T-cell (primary cell): Measurements from ENCODE around the gene TNKS1BP1. TPM values are rescaled to one million over a fixed set of nuclear protein-coding genes. Genes with fewer than 3 reads are reported as not detected.
"Not testable (repeated sequence)": the region's sequence is repeated elsewhere in the genome, so short reads cannot be mapped to it uniquely, and the experiment has no call there.

Source experiments
- ATAC-seq, 4 experiments: fragments of 200-7000 bp in 3 of 4; fragments of 150-1000 bp in 1 of 4; cut with Tn5 transposase; replicated peaks in 1 of 4; 1 replicate in 3 of 4; 2 replicates in 1 of 4; pipeline ENCODE4 v1.10.0; 2021; ENCODE audit warnings: moderate library complexity in 3 of 4, mild to moderate bottlenecking in 2 of 4, moderate number of reproducible peaks in 1 of 4
- CTCF ChIA-PET, 2 donors: fragments of 300-600 bp; sonication (Branson Sonifier 250); formaldehyde crosslinking; loops; one replicate each; lab custom pipeline; 2022; ENCODE audit warnings: antibody characterized with exemption in 2 of 2; lab: Charles Lee
- POLR2A ChIA-PET, 2 donors: fragments of 300-600 bp; sonication (Branson Sonifier 250); formaldehyde crosslinking; loops; one replicate each; lab custom pipeline; 2022; ENCODE audit warnings: antibody characterized with exemption in 2 of 2; lab: Charles Lee
- DNase-seq, 35 experiments: peaks; one replicate each; pipeline versions ENCODE4 v3.0.0 to v3.0.0-alpha.2; 2013 to 2023
- H3K27ac ChIP-seq: one replicate; pipeline ENCODE4 v1.5.1; 2013; ENCODE audit warnings: low read length
- H3K27me3 ChIP-seq, 2 experiments: replicated peaks in 1 of 2; 1 replicate in 1 of 2; 2 replicates in 1 of 2; pipeline versions ENCODE4 v1.6.1 to v1.7.0; 2013; ENCODE audit warnings: low read length in 1 of 2, mixed read lengths in 1 of 2; ENCODE audit not compliant: control insufficient read depth in 2 of 2, insufficient read depth in 2 of 2; ENCODE audit errors: extremely low read depth in 1 of 2
- H3K36me3 ChIP-seq, 2 donors: 1 replicate in 1 of 2; 2 replicates in 1 of 2; pipeline versions ENCODE4 v1.6.1 to v1.7.0; 2013; ENCODE audit warnings: low read length in 1 of 2; ENCODE audit not compliant: control insufficient read depth in 2 of 2, insufficient read depth in 1 of 2; ENCODE audit errors: extremely low read depth in 1 of 2
- H3K4me1 ChIP-seq, 2 experiments: 1 replicate in 1 of 2; 2 replicates in 1 of 2; pipeline versions ENCODE4 v1.6.1 to v1.7.0; 2013; ENCODE audit warnings: low read length in 2 of 2, mixed read lengths in 1 of 2; ENCODE audit not compliant: insufficient read depth in 2 of 2, control insufficient read depth in 1 of 2; ENCODE audit errors: extremely low read depth in 1 of 2
- H3K4me3 ChIP-seq, 2 donors: 1 replicate in 1 of 2; 2 replicates in 1 of 2; pipeline versions ENCODE4 v1.5.1 to v1.7.0; 2013; ENCODE audit warnings: mild to moderate bottlenecking in 2 of 2, low read length in 1 of 2, moderate library complexity in 1 of 2; ENCODE audit not compliant: control insufficient read depth in 1 of 2; ENCODE audit errors: extremely low read depth in 1 of 2
- H3K9me3 ChIP-seq: 2 replicates; pipeline ENCODE4 v1.7.0; 2013
- H3K27ac Mint-ChIP-seq, 2 donors: one replicate each; pipeline ENCODE4 v1.8.0; 2020 to 2021; ENCODE audit warnings: mild to moderate bottlenecking in 2 of 2, mixed read lengths in 2 of 2
- H3K27me3 Mint-ChIP-seq, 2 donors: one replicate each; pipeline ENCODE4 v1.8.0; 2021 to 2022; ENCODE audit warnings: mixed read lengths in 2 of 2
- H3K36me3 Mint-ChIP-seq: one replicate; pipeline ENCODE4 v1.8.0; 2021; ENCODE audit warnings: mixed read lengths
- H3K4me1 Mint-ChIP-seq, 3 donors: one replicate each; pipeline ENCODE4 v1.8.0; 2020 to 2022; ENCODE audit warnings: mixed read lengths in 3 of 3, mild to moderate bottlenecking in 1 of 3
- H3K4me3 Mint-ChIP-seq, 3 donors: one replicate each; pipeline ENCODE4 v1.8.0; 2020 to 2022; ENCODE audit warnings: mild to moderate bottlenecking in 3 of 3, mixed read lengths in 3 of 3, moderate library complexity in 3 of 3
- H3K9me3 Mint-ChIP-seq, 3 donors: one replicate each; pipeline ENCODE4 v1.8.0; 2020 to 2022; ENCODE audit warnings: mixed read lengths in 3 of 3
- WGBS: methylation state at CpG from one replicate; pipeline ENCODE4 v1.1.5; 2013; ENCODE audit warnings: missing lambda C conversion rate; ENCODE audit not compliant: insufficient coverage; 5-methylcytosine and 5-hydroxymethylcytosine counted together
- total RNA-seq, 35 experiments: library from RNA in 6 of 35; stranded (reverse) in 6 of 35; fragments of 120-200 nt in 1 of 35; gene quantifications; one replicate each; pipeline versions ENCODE4 v1.2.1 to v1.2.4 and lab custom pipeline; 2013 to 2026

Gene TNKS1BP1
- total RNA-seq, 5 donors from 2014 or later (not counting 1 experiment from before 2014, with no cell fraction given), result 13.9 to 22.9 (median 18.9) TPM

- H3K36me3 ChIP-seq, result no peaks in the 10 kb centered on the region
- peaks cover 0 to 18% of the 10 kb centered on the region in 2 experiments for H3K27me3 ChIP-seq
- no peaks in the 10 kb centered on the region for H3K9me3 ChIP-seq
- Mint-ChIP-seq H3K27ac (no peak overlapping the region), H3K36me3 (no peaks in the 10 kb centered on the region), H3K4me3 (no peak overlapping the region), H3K9me3 (no peaks in the 10 kb centered on the region), H3K27me3 (peaks cover 1 to 5% of the 10 kb centered on the region in 2 donors), H3K4me1 (no peaks in the 10 kb centered on the region)
- 63% methylated on average over 7 of the region's 19 CpGs for WGBS
- ATAC-seq (no peak), DNase-seq (no peak)
- ChIA-PET POLR2A (no interaction called here), CTCF (no interaction called here)
- no peak overlapping the region for H3K27ac ChIP-seq
- no peaks in the 10 kb centered on the region for H3K4me1 ChIP-seq
- no peak overlapping the region for H3K4me3 ChIP-seq
Observed at GRCh38 chr11:57368106-57368844, 43.5 kb upstream of the TNKS1BP1 start.

- Mint-ChIP-seq H3K27me3 (peaks cover 4 to 15% of the 10 kb centered on the region in 2 donors), H3K4me3 (no peak overlapping the region), H3K4me1 (no peaks in the 10 kb centered on the region), H3K36me3 (no peaks in the 10 kb centered on the region), H3K9me3 (peaks cover 0 to 2% (median 0%) of the 10 kb centered on the region in 3 donors), H3K27ac (no peak overlapping the region)
- ATAC-seq (no peak), DNase-seq (no peak)
- no peaks in the 10 kb centered on the region for H3K9me3 ChIP-seq
- H3K4me3 ChIP-seq, result no peak overlapping the region
- peaks cover 0 to 19% of the 10 kb centered on the region in 2 experiments for H3K27me3 ChIP-seq
- CTCF ChIA-PET, result interaction anchor here in 1 of 2 donors (0.7 kb wide), 1 partner anchor 12 kb away, joined by 3 read pairs; no protein-coding TSS in a partner anchor
- 76% methylated on average over 5 of the region's 9 CpGs for WGBS
- no peaks in the 10 kb centered on the region for H3K4me1 ChIP-seq
- no peaks in the 10 kb centered on the region for H3K36me3 ChIP-seq
- POLR2A ChIA-PET, result no interaction called here
- H3K27ac ChIP-seq, result no peak overlapping the region
Observed at GRCh38 chr11:57364851-57365660, 40.3 kb upstream of the TNKS1BP1 start.

- H3K27me3 Mint-ChIP-seq, result peaks cover 4 to 15% of the 10 kb centered on the region in 2 donors
- Histone ChIP-seq H3K27ac (no peak overlapping the region), H3K4me3 (no peak overlapping the region), H3K9me3 (no peaks in the 10 kb centered on the region), H3K27me3 (peaks cover 0 to 13% of the 10 kb centered on the region in 2 experiments), H3K4me1 (no peaks in the 10 kb centered on the region), H3K36me3 (no peaks in the 10 kb centered on the region)
- H3K27ac Mint-ChIP-seq, result no peak overlapping the region
- ChIA-PET POLR2A (no interaction called here), CTCF (interaction anchor here (0.5 to 1.4 kb wide), 3 partner anchors 14 to 212 kb away, joined by 3 read pairs; no protein-coding TSS in a partner anchor)
- DNase-seq (no peak), ATAC-seq (no peak)
- no peaks in the 10 kb centered on the region for H3K4me1 Mint-ChIP-seq
- WGBS, result 85% methylated on average over 3 of the region's 7 CpGs
- H3K36me3 Mint-ChIP-seq, result no peaks in the 10 kb centered on the region
- H3K4me3 Mint-ChIP-seq, result no peak overlapping the region
- peaks cover 0 to 2% (median 0%) of the 10 kb centered on the region in 3 donors for H3K9me3 Mint-ChIP-seq
Observed at GRCh38 chr11:57363131-57364080, 38.7 kb upstream of the TNKS1BP1 start.

GRCh38 chr11:57361926-57362325, 37.2 kb upstream of the TNKS1BP1 start:
- Histone ChIP-seq H3K4me1 (no peaks in the 10 kb centered on the region), H3K4me3 (no peak overlapping the region), H3K9me3 (no peaks in the 10 kb centered on the region), H3K27ac (no peak overlapping the region), H3K27me3 (peaks cover 0 to 4% of the 10 kb centered on the region in 2 experiments), H3K36me3 (no peaks in the 10 kb centered on the region)
- no CpG with 5 or more reads among the region's 3 CpGs for WGBS
- Mint-ChIP-seq H3K36me3 (no peaks in the 10 kb centered on the region), H3K9me3 (peaks cover 0 to 2% (median 0%) of the 10 kb centered on the region in 3 donors), H3K27me3 (peaks cover 4 to 15% of the 10 kb centered on the region in 2 donors), H3K4me3 (no peak overlapping the region), H3K27ac (no peak overlapping the region), H3K4me1 (no peaks in the 10 kb centered on the region)
- ATAC-seq (no peak), DNase-seq (no peak)
- ChIA-PET CTCF (interaction anchor here (1.1 to 1.4 kb wide), 2 partner anchors 16 to 96 kb away, joined by 3 to 5 read pairs; no protein-coding TSS in a partner anchor), POLR2A (no interaction called here)

- CTCF ChIA-PET, result interaction anchor here (0.6 to 1.1 kb wide), 2 partner anchors 97 to 438 kb away, joined by 5 to 6 read pairs; no protein-coding TSS in a partner anchor
- ATAC-seq, H3K4me3 Mint-ChIP-seq, H3K4me1 ChIP-seq, POLR2A ChIA-PET, H3K36me3 ChIP-seq, H3K36me3 Mint-ChIP-seq, H3K27me3 ChIP-seq, DNase-seq, H3K27ac ChIP-seq, H3K9me3 Mint-ChIP-seq, H3K4me3 ChIP-seq, H3K4me1 Mint-ChIP-seq, H3K9me3 ChIP-seq: not testable (repeated sequence)
- Mint-ChIP-seq H3K27me3 (peaks cover 4 to 15% of the 10 kb centered on the region in 2 donors), H3K27ac (peak overlapping the region in 1 of 2 donors; percentile 48)
Observed at GRCh38 chr11:57361420-57361819, 36.7 kb upstream of the TNKS1BP1 start.
